PC-3 (cell line): ENCODE data around the gene RAP1GAP.

ENCODE experiments used
- CTCF ChIP-seq: fragments of 300-600 bp; sonication (generic); conservative IDR thresholded peaks from 2 replicates; pipeline ENCODE4 v1.5.1; 2017; ENCODE audit warnings: antibody characterized with exemption, low read depth, mild to moderate bottlenecking, low read length
- EZH2 ChIP-seq: fragments of 300-600 bp; sonication (generic); IDR thresholded peaks from one replicate; pipeline ENCODE4 v1.6.1; 2017; ENCODE audit warnings: antibody characterized with exemption, mild to moderate bottlenecking, low read length; ENCODE audit not compliant: unreplicated experiment

- TF ChIP-seq CTCF (no peak), EZH2 (no peak)
Measured at GRCh38 chr1:21598904-21599303, 70.3 kb downstream of the RAP1GAP start.
